ENCODE data around the gene MYO5C. TPM values are rescaled to one million over a fixed set of nuclear protein-coding genes. Genes with fewer than 3 reads are reported as not detected.

MYO5C gene
- total and polyA plus RNA-seq, 10 of the 15 experiments (the other 5 are each of a cell fraction or from before 2014, with no cell fraction given), result 0.29 to 1.3 (median 0.75) TPM

- no peak overlapping the region for H3K27ac ChIP-seq (ENCODE audit: control insufficient read depth, insufficient read depth)
- ChIA-PET SMC1A (ENCODE audit: uncharacterized antibody, unreplicated experiment) (no interaction called here), RAD21 (ENCODE audit: unreplicated experiment) (no interaction called here), POLR2A (no interaction called here), CTCF (interaction anchor here (1.1 kb wide), 1 partner anchor 9 kb away, joined by 3 read pairs; no protein-coding TSS in a partner anchor)
- BruUV-seq (replicated peaks), result no TSS peak
- FAIRE-seq, result no peak
- H3K4me1 ChIP-seq (ENCODE audit: control insufficient read depth, insufficient read depth, low read length), result no peaks in the 10 kb centered on the region; the same call in 1 of the 2 replicates
- H3K4me2 ChIP-seq (ENCODE audit: control insufficient read depth, insufficient read depth), result no peak overlapping the region
- no peak for DNase-seq (ENCODE audit: low read depth, low spot score)
- H3K9ac ChIP-seq (ENCODE audit: control insufficient read depth, insufficient read depth, low read length), result no peak overlapping the region
- no peaks in the 10 kb centered on the region for H3K79me2 ChIP-seq (ENCODE audit: control insufficient read depth, insufficient read depth, low read length)
- H4K20me1 ChIP-seq (ENCODE audit: control insufficient read depth, insufficient read depth), result no peaks in the 10 kb centered on the region
- no peaks in the 10 kb centered on the region for H3K9me3 ChIP-seq (replicated peaks; ENCODE audit: control insufficient read depth, insufficient read depth, low read length)
- intact Hi-C loops (cut with micrococcal nuclease; ENCODE audit: unreplicated experiment) (no loop called here), in situ Hi-C loops (cut with MboI) (no loop called here)
- peaks cover 0 to 7% of the 10 kb centered on the region in 2 experiments; a peak in 2 of 4 replicates for H3K36me3 ChIP-seq (ENCODE audit: control insufficient read depth in 2 of 2, insufficient read depth in 2 of 2, low read length in 1 of 2)
- no peaks in the 10 kb centered on the region for H3K27me3 ChIP-seq (replicated peaks in 1 of 2; ENCODE audit: control insufficient read depth in 2 of 2, insufficient read depth in 2 of 2, low read length in 1 of 2)
- WGBS (ENCODE audit: insufficient coverage, insufficient replicate concordance, low lambda C conversion rate, missing lambda C conversion rate), result 75% methylated on average over 4 of the region's 4 CpGs
- no peak for ATAC-seq
- TF ChIP-seq SMC3 (IDR thresholded peaks at IDR 0.05; ENCODE audit: borderline replicate concordance, low read length) (no peak), POU2F2 (IDR thresholded peaks at IDR 0.05; ENCODE audit: borderline replicate concordance, low read depth, low read length) (no peak), CHD1 (IDR thresholded peaks at IDR 0.05; ENCODE audit: low read depth, low read length) (no peak), TARDBP (IDR thresholded peaks at IDR 0.05; ENCODE audit: borderline replicate concordance) (no peak), CREM (IDR thresholded peaks at IDR 0.05; ENCODE audit: low read depth) (no peak), CBX5 (IDR thresholded peaks at IDR 0.05; ENCODE audit: low read depth) (no peak)
- TF ChIP-seq, protein P1, sequence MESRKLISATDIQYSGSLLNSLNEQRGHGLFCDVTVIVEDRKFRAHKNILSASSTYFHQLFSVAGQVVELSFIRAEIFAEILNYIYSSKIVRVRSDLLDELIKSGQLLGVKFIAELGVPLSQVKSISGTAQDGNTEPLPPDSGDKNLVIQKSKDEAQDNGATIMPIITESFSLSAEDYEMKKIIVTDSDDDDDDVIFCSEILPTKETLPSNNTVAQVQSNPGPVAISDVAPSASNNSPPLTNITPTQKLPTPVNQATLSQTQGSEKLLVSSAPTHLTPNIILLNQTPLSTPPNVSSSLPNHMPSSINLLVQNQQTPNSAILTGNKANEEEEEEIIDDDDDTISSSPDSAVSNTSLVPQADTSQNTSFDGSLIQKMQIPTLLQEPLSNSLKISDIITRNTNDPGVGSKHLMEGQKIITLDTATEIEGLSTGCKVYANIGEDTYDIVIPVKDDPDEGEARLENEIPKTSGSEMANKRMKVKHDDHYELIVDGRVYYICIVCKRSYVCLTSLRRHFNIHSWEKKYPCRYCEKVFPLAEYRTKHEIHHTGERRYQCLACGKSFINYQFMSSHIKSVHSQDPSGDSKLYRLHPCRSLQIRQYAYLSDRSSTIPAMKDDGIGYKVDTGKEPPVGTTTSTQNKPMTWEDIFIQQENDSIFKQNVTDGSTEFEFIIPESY (IDR thresholded peaks at IDR 0.05), result no peak
- no peak overlapping the region for H3K4me3 ChIP-seq
- no peak overlapping the region for H2AFZ ChIP-seq (ENCODE audit: control insufficient read depth, low read depth, low read length)
Measured at GRCh38 chr15:52151353-52151752, 144.3 kb downstream of the MYO5C start.

Measured in GM12878 (cell line).